ENCODE results near the gene RIF1.
A peak's percentile ranks its signal among the peaks of the same experiment; 100 is the strongest.
"Not testable (repeated sequence)": the region's sequence is repeated elsewhere in the genome, so short reads cannot be mapped to it uniquely, and the experiment has no call there.

The RIF1 gene

DNA sequence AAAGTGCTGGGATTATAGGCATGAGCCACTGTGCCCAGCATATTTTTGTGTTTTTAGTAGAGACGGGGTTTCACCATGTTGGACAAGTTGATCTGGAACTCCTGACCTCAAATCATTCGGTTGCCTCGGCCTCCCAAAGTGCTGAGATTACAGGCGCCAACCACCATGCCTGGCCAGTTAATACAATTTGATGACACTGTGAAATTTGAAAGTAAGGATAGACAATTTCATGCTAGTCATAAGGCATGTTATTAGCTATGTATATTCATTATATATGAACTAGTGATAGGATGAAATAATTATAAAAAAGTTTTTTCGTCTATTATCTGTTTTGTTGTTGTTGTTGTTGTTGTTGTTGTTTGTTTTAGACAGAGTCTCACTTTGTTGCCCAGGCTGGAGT is 8.6 kb upstream of the RIF1 start:
- TF ChIP-seq, protein P1, sequence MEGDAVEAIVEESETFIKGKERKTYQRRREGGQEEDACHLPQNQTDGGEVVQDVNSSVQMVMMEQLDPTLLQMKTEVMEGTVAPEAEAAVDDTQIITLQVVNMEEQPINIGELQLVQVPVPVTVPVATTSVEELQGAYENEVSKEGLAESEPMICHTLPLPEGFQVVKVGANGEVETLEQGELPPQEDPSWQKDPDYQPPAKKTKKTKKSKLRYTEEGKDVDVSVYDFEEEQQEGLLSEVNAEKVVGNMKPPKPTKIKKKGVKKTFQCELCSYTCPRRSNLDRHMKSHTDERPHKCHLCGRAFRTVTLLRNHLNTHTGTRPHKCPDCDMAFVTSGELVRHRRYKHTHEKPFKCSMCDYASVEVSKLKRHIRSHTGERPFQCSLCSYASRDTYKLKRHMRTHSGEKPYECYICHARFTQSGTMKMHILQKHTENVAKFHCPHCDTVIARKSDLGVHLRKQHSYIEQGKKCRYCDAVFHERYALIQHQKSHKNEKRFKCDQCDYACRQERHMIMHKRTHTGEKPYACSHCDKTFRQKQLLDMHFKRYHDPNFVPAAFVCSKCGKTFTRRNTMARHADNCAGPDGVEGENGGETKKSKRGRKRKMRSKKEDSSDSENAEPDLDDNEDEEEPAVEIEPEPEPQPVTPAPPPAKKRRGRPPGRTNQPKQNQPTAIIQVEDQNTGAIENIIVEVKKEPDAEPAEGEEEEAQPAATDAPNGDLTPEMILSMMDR (IDR thresholded peaks at IDR 0.05; ENCODE audit: extremely low read depth, missing control alignments): no peak
- DNase-seq (ENCODE audit: low spot score): no peak

- DNase-seq (ENCODE audit: low spot score): no peak
Observed at GRCh38 chr2:151403914-151404313, 5.8 kb upstream of the RIF1 start.

GRCh38 chr2:151405376-151405775 is 4.3 kb upstream of the RIF1 start:
- DNase-seq (ENCODE audit: low spot score): no peak
- TF ChIP-seq, protein P1 (IDR thresholded peaks at IDR 0.05; ENCODE audit: extremely low read depth, missing control alignments): no peak

More at GRCh38 chr2:151403914-151404313, 5.8 kb upstream of the RIF1 start:
- TF ChIP-seq, protein P1 (IDR thresholded peaks at IDR 0.05; ENCODE audit: extremely low read depth, missing control alignments): no peak

GRCh38 chr2:151407281-151407680 is 2.4 kb upstream of the RIF1 start:
- DNase-seq (ENCODE audit: low spot score): no peak

DNA sequence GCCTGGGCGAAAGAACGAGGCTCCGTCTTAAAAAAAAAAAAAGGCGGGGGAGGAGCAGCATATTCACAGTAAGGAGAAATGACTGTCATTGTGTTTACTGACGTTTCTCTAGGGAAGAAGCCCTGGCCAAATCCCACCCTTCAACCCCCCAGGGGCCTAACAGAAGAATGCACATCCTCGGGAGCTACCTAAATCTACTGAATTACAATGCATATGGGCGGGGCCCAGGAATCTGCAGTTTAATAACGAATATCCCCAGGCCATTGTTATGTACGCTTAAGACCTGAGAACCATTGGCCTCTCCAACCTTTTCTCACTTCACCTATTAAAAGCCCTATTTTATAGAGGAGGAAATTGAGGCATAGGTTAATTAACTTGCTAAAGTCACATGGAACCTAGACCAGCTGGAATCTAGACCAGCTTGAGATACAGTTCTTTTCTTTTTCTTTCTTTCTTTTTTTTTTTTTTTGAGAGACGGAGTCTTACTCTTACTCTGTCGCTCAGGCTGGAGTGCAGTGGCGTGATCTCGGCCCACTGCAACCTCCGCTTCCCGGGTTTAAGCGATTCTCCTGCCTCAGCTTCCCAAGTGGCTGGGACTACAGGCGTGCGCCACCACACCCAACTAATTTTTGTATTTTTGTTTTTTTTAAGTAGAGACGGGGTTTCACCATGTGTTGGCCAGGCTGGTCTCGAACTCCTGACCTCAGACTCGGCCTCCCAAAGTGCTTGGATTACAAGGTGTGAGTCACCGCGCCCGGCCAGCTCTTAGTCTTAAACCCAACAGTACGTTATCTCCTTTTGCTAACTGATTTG is 708 bp upstream of the RIF1 start:
- TF ChIP-seq, protein P1 (IDR thresholded peaks at IDR 0.05; ENCODE audit: extremely low read depth, missing control alignments): no peak
- no peak for DNase-seq (ENCODE audit: low spot score)

More at GRCh38 chr2:151407281-151407680, 2.4 kb upstream of the RIF1 start:
- TF ChIP-seq, protein P1 (IDR thresholded peaks at IDR 0.05; ENCODE audit: extremely low read depth, missing control alignments): no peak

DNA sequence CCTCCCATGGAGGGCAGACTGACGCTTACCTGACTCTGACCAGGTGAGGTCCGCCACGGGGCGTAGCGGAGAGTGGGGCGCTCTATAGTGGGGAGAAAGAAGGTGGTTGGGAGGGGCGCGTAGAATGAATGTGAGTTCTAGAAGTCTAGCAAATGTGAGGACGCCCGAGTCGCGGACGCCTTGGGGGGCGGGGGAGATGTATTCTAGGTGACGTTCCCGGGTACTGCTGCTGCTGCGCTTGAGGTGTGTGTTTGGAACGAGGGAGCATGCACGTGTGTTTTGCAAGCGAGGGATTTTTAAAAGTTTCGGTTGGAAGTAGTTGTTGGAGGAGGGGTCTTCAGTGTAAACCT is 758 bp downstream of the RIF1 start:
- peak; percentile 55 for DNase-seq (ENCODE audit: low spot score)
- TF ChIP-seq, protein P1 (IDR thresholded peaks at IDR 0.05; ENCODE audit: extremely low read depth, missing control alignments): no peak

DNA sequence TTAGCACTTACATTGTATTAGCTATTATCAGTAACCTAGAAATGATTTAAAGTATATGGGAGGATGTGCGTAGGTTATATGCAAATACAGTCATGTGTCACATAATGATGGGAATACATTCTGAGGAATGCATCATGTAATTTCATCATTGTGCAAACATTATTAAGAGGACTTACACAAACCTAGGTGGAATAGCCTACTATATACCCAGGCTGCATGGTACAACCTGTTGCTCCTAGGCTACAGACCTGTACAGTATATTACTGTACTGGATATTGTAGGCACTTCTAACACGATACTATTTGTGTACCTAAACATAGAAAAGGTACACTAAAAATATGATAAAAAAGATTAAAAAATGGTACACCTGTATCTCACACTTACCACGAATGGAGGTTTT is 7.9 kb downstream of the RIF1 start:
- DNase-seq (ENCODE audit: low spot score): no peak
- TF ChIP-seq, protein P1 (IDR thresholded peaks at IDR 0.05; ENCODE audit: extremely low read depth, missing control alignments): no peak

- DNase-seq (ENCODE audit: low spot score): not testable (repeated sequence)
Observed at GRCh38 chr2:151421681-151422080, 12.0 kb downstream of the RIF1 start.

Measured in GM20000 (cell line).